Measurements from ENCODE around the gene FBXL19.

DNA sequence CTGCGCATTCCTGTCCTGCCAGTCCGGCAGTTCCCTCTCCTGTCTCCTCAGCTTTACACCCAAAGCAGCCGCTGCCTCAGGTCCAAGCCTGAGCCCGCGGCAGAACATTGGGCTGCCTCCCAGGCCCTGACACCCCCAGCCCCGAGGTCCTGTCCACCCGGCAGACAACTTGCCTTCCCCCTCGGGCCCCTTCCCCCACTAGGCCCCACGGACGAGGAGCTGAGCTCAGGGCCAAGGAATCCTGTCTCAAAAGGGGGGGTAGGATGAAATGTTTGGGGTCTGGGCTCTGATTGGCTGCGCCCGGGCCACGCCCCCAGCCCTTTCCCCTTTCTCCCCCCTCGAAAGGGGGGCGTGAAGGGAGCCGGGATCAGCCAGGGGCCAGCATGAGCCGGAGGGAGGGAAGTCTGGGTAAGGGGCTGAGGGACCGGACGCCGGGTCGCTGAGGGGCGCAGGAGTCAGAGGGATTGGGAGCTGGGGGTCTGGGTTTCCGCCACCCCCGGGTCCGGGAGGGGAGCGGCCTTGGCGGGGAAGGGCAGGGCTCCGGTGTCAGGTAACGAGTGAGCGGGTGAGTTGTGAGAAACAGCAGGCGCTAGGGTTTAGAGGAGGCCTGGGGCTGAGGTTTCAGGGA, 27.0 kb upstream of the FBXL19 start, which contains the start of gene CTF1:
- TF ChIP-seq, protein P1, sequence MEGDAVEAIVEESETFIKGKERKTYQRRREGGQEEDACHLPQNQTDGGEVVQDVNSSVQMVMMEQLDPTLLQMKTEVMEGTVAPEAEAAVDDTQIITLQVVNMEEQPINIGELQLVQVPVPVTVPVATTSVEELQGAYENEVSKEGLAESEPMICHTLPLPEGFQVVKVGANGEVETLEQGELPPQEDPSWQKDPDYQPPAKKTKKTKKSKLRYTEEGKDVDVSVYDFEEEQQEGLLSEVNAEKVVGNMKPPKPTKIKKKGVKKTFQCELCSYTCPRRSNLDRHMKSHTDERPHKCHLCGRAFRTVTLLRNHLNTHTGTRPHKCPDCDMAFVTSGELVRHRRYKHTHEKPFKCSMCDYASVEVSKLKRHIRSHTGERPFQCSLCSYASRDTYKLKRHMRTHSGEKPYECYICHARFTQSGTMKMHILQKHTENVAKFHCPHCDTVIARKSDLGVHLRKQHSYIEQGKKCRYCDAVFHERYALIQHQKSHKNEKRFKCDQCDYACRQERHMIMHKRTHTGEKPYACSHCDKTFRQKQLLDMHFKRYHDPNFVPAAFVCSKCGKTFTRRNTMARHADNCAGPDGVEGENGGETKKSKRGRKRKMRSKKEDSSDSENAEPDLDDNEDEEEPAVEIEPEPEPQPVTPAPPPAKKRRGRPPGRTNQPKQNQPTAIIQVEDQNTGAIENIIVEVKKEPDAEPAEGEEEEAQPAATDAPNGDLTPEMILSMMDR (IDR thresholded peaks at IDR 0.05; ENCODE audit: insufficient read depth, low read length): no peak
- no peak for TF ChIP-seq POLR2AphosphoS5 (IDR thresholded peaks at IDR 0.05; ENCODE audit: low read depth)
- TF ChIP-seq, protein P2, sequence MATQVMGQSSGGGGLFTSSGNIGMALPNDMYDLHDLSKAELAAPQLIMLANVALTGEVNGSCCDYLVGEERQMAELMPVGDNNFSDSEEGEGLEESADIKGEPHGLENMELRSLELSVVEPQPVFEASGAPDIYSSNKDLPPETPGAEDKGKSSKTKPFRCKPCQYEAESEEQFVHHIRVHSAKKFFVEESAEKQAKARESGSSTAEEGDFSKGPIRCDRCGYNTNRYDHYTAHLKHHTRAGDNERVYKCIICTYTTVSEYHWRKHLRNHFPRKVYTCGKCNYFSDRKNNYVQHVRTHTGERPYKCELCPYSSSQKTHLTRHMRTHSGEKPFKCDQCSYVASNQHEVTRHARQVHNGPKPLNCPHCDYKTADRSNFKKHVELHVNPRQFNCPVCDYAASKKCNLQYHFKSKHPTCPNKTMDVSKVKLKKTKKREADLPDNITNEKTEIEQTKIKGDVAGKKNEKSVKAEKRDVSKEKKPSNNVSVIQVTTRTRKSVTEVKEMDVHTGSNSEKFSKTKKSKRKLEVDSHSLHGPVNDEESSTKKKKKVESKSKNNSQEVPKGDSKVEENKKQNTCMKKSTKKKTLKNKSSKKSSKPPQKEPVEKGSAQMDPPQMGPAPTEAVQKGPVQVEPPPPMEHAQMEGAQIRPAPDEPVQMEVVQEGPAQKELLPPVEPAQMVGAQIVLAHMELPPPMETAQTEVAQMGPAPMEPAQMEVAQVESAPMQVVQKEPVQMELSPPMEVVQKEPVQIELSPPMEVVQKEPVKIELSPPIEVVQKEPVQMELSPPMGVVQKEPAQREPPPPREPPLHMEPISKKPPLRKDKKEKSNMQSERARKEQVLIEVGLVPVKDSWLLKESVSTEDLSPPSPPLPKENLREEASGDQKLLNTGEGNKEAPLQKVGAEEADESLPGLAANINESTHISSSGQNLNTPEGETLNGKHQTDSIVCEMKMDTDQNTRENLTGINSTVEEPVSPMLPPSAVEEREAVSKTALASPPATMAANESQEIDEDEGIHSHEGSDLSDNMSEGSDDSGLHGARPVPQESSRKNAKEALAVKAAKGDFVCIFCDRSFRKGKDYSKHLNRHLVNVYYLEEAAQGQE (IDR thresholded peaks at IDR 0.05; ENCODE audit: insufficient replicate concordance, low read depth): no peak
